Body of pancreas (tissue), 4 donors: Measurements from ENCODE around the gene FAM131C. TPM values are rescaled to one million over a fixed set of nuclear protein-coding genes. Genes with fewer than 3 reads are reported as not detected.
"Not testable (repeated sequence)": the region's sequence is repeated elsewhere in the genome, so short reads cannot be mapped to it uniquely, and the experiment has no call there.

Source experiments
- ATAC-seq: fragments of 150-250 bp; one replicate; pipeline ENCODE4 v1.9.1; 2016
- DNase-seq, 4 donors: peaks; one replicate each; pipeline ENCODE4 v3.0.0-alpha.2; 2019
- H3K27ac ChIP-seq, 4 donors: fragments of 200-600 bp; sonication (generic); 1 replicate in 3 of 4; 2 replicates in 1 of 4; pipeline versions ENCODE4 v1.5.1 to v1.6.1; 2016 to 2019; ENCODE audit warnings: mild to moderate bottlenecking in 1 of 4, mixed read lengths in 1 of 4, moderate library complexity in 1 of 4
- H3K27me3 ChIP-seq, 2 donors: fragments of 200-600 bp; sonication (generic); one replicate each; pipeline ENCODE4 v1.6.0; 2016; ENCODE audit warnings: mild to moderate bottlenecking in 1 of 2
- H3K36me3 ChIP-seq, 2 donors: fragments of 200-600 bp; sonication (generic); replicated peaks in 1 of 2; 2 replicates each; pipeline ENCODE4 v1.5.1; 2016; ENCODE audit warnings: low read depth in 2 of 2; ENCODE audit not compliant: insufficient read depth in 1 of 2
- H3K4me1 ChIP-seq: fragments of 200-600 bp; sonication (generic); one replicate; pipeline ENCODE4 v1.6.0; 2016
- H3K4me3 ChIP-seq, 2 donors: fragments of 200-600 bp; sonication (generic); 1 replicate in 1 of 2; 2 replicates in 1 of 2; pipeline ENCODE4 v1.5.1; 2016 to 2019
- H3K9me3 ChIP-seq, 3 donors: fragments of 200-600 bp; sonication (generic); 1 replicate in 2 of 3; 2 replicates in 1 of 3; pipeline ENCODE4 v1.5.1; 2016
- POLR2A ChIP-seq, 3 donors: fragments of 450-650 bp; IDR thresholded peaks; one replicate each; pipeline ENCODE4 v1.6.1; 2016; ENCODE audit warnings: antibody characterized with exemption in 3 of 3, mild to moderate bottlenecking in 2 of 3
- WGBS, 2 donors: methylation state at CpG; one replicate each; pipeline ENCODE4 v1.1.5; 2017; 5-methylcytosine and 5-hydroxymethylcytosine counted together
- intact Hi-C: fragments of 100-400 bp; cut with DNase I; formaldehyde crosslinking; loops from one replicate; pipeline ENCODE4 v1.15.1; 2023
- total RNA-seq, 2 donors: library from RNA; depleted of rRNA; stranded (reverse); fragments of >200 nt; gene quantifications; one replicate each; pipeline ENCODE4 v1.1.0, GENCODE V29; 2016
- TF ChIP-seq, protein P1 (sequence below), 7 experiments: fragments of 450-650 bp in 4 of 7; fragments of 200-600 bp in 3 of 7; sonication (generic) in 3 of 7; IDR thresholded peaks; one replicate each; pipeline ENCODE4 v1.5.1; 2016 to 2019; ENCODE audit warnings: antibody characterized with exemption in 7 of 7

The FAM131C gene
- total RNA-seq, 2 donors from 2014 or later: 4.2 TPM; not detected in 1

DNA sequence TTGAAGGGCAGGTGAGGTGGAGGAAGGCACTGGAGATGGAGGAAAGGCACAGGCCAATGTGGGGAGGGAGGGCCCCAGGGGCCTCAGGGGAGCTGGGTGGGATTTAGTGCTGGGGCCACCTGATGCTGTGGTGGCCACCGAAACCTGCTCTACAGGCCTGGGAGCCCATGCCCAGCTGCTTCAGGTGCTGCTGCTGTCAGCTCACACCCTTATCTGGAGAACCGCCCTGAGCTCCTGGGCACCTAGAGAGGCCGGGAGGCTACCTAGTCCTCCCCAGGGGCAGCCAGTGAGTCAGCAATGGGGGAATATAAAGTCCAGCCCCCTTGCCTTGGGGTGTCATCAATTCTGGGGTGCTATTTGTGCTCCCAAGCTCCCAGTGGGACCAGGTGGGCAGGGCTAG, 12.2 kb downstream of the FAM131C start:
- intact Hi-C loops: no loop called here
- DNase-seq (no peak), ATAC-seq (no peak)
- no peaks in the 10 kb centered on the region for H3K36me3 ChIP-seq
- H3K4me3 ChIP-seq: no peak overlapping the region
- H3K4me1 ChIP-seq: peaks cover 27% of the 10 kb centered on the region
- no peaks in the 10 kb centered on the region for H3K9me3 ChIP-seq
- H3K27ac ChIP-seq: no peak overlapping the region
- H3K27me3 ChIP-seq: no peaks in the 10 kb centered on the region
- TF ChIP-seq, protein P1, sequence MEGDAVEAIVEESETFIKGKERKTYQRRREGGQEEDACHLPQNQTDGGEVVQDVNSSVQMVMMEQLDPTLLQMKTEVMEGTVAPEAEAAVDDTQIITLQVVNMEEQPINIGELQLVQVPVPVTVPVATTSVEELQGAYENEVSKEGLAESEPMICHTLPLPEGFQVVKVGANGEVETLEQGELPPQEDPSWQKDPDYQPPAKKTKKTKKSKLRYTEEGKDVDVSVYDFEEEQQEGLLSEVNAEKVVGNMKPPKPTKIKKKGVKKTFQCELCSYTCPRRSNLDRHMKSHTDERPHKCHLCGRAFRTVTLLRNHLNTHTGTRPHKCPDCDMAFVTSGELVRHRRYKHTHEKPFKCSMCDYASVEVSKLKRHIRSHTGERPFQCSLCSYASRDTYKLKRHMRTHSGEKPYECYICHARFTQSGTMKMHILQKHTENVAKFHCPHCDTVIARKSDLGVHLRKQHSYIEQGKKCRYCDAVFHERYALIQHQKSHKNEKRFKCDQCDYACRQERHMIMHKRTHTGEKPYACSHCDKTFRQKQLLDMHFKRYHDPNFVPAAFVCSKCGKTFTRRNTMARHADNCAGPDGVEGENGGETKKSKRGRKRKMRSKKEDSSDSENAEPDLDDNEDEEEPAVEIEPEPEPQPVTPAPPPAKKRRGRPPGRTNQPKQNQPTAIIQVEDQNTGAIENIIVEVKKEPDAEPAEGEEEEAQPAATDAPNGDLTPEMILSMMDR (IDR thresholded peaks at IDR 0.05): no peak
- TF ChIP-seq POLR2A (IDR thresholded peaks at IDR 0.05): no peak
- WGBS, 2 donors: 47 to 60% methylated on average over 3 of the region's 3 CpGs

DNA sequence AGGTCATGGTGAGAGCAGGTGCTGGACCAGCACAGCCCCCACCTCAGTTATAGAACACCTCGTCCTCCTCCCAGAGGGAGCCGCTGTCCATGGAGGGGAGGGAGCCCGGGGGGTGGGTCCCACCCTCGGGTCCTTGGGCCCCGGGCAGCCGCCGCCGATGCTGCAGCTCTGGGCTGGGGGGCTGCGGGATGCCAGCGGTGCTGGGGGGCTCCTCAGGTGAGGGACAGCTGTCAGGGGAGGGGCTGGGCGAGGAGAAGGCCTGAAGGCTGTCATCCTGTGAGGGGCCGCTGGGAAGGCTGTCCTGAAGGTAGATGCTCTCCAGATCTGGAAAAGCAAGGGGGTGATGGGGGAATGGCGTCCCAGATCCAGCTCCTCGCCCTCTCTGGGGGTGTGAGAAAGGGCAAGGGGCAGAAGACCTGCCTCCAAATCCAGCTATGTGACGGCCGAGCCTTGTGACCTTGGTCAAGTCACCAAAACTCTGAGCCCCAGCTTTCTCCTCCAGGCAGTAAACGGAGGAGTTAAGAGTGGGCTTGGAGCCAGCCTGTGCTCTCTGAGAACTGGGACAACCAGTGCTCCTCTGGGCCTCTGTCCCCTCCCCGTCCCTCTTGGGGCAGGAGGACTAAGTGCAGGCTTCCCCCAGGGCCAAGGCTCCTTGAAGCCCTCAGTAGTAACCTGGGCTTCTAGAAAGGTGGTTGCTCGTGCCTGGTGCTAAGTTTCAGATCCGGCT, 14.9 kb downstream of the FAM131C start:
- intact Hi-C loops, ATAC-seq: not testable (repeated sequence)

DNA sequence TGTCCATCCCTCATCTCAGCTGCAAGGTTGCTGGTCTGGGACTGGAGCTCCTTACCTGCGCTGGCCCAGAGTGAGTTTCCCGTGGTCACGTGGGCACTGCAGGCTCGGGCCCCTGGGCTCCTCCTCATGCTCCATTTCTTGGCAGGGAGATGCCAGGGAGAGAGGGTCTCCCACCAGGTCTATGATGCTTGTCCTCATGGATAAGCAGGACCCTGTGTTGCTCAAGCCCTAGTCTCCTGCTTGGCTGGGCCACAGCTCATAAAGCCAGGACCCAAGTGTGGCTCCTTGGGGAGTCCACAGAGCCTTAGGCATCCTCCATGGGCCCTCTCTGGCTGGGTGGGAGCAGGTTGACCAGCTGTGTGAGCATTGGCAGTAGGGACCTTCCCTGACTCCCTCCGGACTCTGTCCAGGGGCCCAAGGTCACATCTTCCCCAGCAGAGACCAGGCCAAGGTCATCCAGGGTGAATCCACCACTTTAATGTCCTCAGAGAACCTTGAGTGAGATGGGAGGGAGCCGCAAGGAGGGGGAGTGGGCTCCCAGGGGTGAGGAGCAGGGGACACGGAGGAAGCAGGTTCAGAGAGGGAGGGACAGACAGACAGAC, 16.0 kb downstream of the FAM131C start:
- H3K4me1 ChIP-seq, H3K36me3 ChIP-seq, ATAC-seq, H3K27me3 ChIP-seq, H3K9me3 ChIP-seq, DNase-seq, intact Hi-C loops, H3K4me3 ChIP-seq, H3K27ac ChIP-seq: not testable (repeated sequence)
- 49 to 58% methylated on average over 4 to 7 of the region's 7 CpGs for WGBS, 2 donors

More for the DNA sequence above, 14.9 kb downstream of the FAM131C start:
- H3K4me3 ChIP-seq, H3K4me1 ChIP-seq, H3K27me3 ChIP-seq, H3K36me3 ChIP-seq, H3K27ac ChIP-seq, H3K9me3 ChIP-seq, DNase-seq: not testable (repeated sequence)
- 50 to 66% methylated on average over 6 to 15 of the region's 20 CpGs for WGBS, 2 donors

DNA sequence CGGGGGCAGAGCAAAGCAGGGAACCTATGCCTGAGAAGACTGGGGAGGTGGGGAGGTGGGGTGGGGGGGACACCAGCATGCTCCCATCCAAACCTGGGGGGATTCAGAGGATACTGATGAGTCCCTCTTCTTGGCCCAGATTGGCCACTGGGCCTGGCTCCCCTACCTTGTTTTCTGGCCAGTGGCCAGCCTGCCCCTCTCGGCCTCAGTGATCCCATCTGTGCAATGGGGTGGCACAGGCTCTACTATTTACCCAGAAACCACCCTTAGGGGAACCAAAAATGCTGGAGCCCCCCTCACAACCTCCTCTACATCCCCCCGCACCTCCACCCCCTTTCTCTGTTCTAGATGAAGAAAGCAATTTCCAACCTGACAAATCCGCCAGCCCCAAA, 16.9 kb downstream of the FAM131C start:
- H3K27ac ChIP-seq, H3K27me3 ChIP-seq, H3K36me3 ChIP-seq, H3K4me1 ChIP-seq, ATAC-seq, H3K4me3 ChIP-seq, DNase-seq, intact Hi-C loops, H3K9me3 ChIP-seq: not testable (repeated sequence)
- WGBS, 2 donors: 50 to 55% methylated on average over 2 to 3 of the region's 4 CpGs

DNA sequence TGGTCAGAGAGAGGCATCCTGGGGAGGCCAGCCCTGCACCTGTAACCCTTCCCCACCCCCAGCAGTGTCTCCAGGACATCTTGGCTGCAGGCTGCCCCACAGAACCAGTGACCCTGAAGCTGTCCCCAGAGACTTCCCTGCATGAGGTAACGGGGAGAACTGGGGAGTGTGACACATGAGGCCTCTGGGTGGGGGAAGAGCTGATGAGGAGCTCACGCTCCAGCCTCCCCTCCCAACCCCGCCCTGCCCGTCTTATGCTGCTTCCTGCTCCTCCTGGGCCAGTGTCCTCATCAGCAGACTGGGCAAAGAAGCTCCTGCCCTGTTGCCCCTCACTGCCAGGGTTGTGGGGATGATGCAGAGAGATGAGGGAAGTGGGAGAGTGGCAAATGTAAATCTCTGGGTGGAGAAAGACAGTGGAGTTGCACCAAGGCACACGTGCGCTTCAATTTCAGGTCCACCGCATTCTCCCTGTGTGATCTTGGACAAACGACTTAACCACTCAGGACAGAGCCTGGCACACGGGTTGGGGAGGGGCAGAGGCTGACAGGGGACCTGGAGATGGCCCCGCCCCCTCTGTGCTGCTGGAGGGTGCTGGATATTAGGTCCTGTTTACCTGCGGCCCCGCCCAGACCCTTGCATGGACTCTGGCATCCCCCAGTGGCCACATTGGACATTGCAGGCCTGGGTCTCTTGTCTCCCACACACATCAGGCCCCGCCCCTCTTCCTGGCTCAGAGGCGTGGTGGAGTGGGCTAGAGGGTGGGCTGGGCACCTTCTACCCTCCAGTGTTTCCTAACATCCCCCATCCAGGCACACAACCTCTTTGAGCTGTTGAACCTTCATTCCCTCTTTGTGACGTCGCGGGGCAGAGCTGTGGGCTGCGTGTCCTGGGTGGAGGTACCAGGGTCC, 17.6 kb downstream of the FAM131C start:
- intact Hi-C loops: no loop called here
- peak; percentile 93 for ATAC-seq

More for the DNA sequence above, 17.6 kb downstream of the FAM131C start:
- Histone ChIP-seq H3K4me1 (peaks cover 7% of the 10 kb centered on the region), H3K27ac (peak overlapping the region in 1 of 4 donors; percentile 4), H3K4me3 (no peak overlapping the region), H3K36me3 (no peaks in the 10 kb centered on the region), H3K27me3 (no peaks in the 10 kb centered on the region), H3K9me3 (no peaks in the 10 kb centered on the region)
- WGBS, 2 donors: 24 to 53% methylated on average over 13 to 18 of the region's 18 CpGs
- no peak for TF ChIP-seq POLR2A (IDR thresholded peaks at IDR 0.05)
- TF ChIP-seq, protein P1 (IDR thresholded peaks at IDR 0.05): peak; percentile 79 to 99 (median 95)
- peak; percentile 91 to 96 (median 92) for DNase-seq
